ENCODE measurements around the gene CD8B2. TPM values are rescaled to one million over a fixed set of nuclear protein-coding genes. Genes with fewer than 3 reads are reported as not detected.
"Not testable (repeated sequence)": the region's sequence is repeated elsewhere in the genome, so short reads cannot be mapped to it uniquely, and the experiment has no call there.

CD8B2 gene
- total RNA-seq, 2 donors from 2014 or later: not detected

GRCh38 chr2:106470658-106471057 lies 16.5 kb upstream of the CD8B2 start:
- H3K9me3 ChIP-seq (ENCODE audit: control insufficient read depth, low read length); H3K4me3 ChIP-seq (ENCODE audit: low read length); H3K9ac ChIP-seq (ENCODE audit: extremely low read depth, low read length, poor library complexity, severe bottlenecking); H3K36me3 ChIP-seq (ENCODE audit: control insufficient read depth, insufficient read depth, low read length); H3K27ac Mint-ChIP-seq; H3K4me3 Mint-ChIP-seq; DNase-seq; H3K9me3 Mint-ChIP-seq; H3K27ac ChIP-seq (ENCODE audit: low read depth, low read length); H3K27me3 ChIP-seq (ENCODE audit: control insufficient read depth, insufficient read depth, low read length, poor library complexity, severe bottlenecking); H3K27me3 Mint-ChIP-seq (ENCODE audit: insufficient read depth); H3K4me1 Mint-ChIP-seq; H3K36me3 Mint-ChIP-seq (ENCODE audit: low read depth); H3K4me1 ChIP-seq (ENCODE audit: control insufficient read depth, insufficient read depth, low read length): not testable (repeated sequence)
- WGBS, 2 experiments (ENCODE audit: insufficient coverage in 1 of 2, insufficient read length in 1 of 2): 30% methylated on average over 2 of the region's 4 CpGs; no CpG with 5 or more reads in 1 of the 2 experiments
- TF ChIP-seq, protein P1, sequence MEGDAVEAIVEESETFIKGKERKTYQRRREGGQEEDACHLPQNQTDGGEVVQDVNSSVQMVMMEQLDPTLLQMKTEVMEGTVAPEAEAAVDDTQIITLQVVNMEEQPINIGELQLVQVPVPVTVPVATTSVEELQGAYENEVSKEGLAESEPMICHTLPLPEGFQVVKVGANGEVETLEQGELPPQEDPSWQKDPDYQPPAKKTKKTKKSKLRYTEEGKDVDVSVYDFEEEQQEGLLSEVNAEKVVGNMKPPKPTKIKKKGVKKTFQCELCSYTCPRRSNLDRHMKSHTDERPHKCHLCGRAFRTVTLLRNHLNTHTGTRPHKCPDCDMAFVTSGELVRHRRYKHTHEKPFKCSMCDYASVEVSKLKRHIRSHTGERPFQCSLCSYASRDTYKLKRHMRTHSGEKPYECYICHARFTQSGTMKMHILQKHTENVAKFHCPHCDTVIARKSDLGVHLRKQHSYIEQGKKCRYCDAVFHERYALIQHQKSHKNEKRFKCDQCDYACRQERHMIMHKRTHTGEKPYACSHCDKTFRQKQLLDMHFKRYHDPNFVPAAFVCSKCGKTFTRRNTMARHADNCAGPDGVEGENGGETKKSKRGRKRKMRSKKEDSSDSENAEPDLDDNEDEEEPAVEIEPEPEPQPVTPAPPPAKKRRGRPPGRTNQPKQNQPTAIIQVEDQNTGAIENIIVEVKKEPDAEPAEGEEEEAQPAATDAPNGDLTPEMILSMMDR (conservative IDR thresholded peaks at IDR 0.05): peak; percentile 61

DNA sequence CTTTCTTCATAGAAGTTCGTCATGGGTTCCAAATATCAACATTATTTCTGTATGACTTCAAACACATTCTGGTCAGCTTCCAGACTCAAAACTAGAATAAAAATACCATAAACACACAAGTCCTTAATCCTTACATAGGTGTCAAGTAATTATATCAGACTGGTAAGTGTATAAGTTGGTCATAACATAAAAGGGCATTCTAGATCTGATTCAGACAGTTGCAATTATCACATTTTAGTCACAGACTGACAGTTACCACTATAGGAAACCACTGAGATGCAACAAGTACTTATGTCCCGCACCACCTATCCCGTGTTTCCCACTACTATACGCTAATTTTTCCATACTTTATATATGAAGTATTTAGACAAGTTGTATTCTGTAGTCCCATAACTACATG lies 9.5 kb upstream of the CD8B2 start:
- H3K4me1 Mint-ChIP-seq: not testable (repeated sequence)

GRCh38 chr2:106479563-106479962 lies 7.6 kb upstream of the CD8B2 start:
- H3K27me3 Mint-ChIP-seq (ENCODE audit: insufficient read depth); H3K9ac ChIP-seq (ENCODE audit: extremely low read depth, low read length, poor library complexity, severe bottlenecking); H3K27me3 ChIP-seq (ENCODE audit: control insufficient read depth, insufficient read depth, low read length, poor library complexity, severe bottlenecking); H3K9me3 Mint-ChIP-seq; H3K9me3 ChIP-seq (ENCODE audit: control insufficient read depth, low read length); H3K27ac Mint-ChIP-seq; H3K4me1 ChIP-seq (ENCODE audit: control insufficient read depth, insufficient read depth, low read length); H3K36me3 ChIP-seq (ENCODE audit: control insufficient read depth, insufficient read depth, low read length); H3K36me3 Mint-ChIP-seq (ENCODE audit: low read depth); H3K4me1 Mint-ChIP-seq; H3K4me3 Mint-ChIP-seq; H3K27ac ChIP-seq (ENCODE audit: low read depth, low read length); DNase-seq; H3K4me3 ChIP-seq (ENCODE audit: low read length): not testable (repeated sequence)
- WGBS, 2 experiments (ENCODE audit: insufficient coverage in 1 of 2, insufficient read length in 1 of 2): no CpG with 5 or more reads among the region's 1 CpG

More for the DNA sequence above, 9.5 kb upstream of the CD8B2 start:
- H3K27ac Mint-ChIP-seq; H3K27me3 ChIP-seq (ENCODE audit: control insufficient read depth, insufficient read depth, low read length, poor library complexity, severe bottlenecking); H3K36me3 ChIP-seq (ENCODE audit: control insufficient read depth, insufficient read depth, low read length); DNase-seq; H3K9me3 Mint-ChIP-seq; H3K27ac ChIP-seq (ENCODE audit: low read depth, low read length); H3K36me3 Mint-ChIP-seq (ENCODE audit: low read depth); H3K9ac ChIP-seq (ENCODE audit: extremely low read depth, low read length, poor library complexity, severe bottlenecking); H3K4me3 ChIP-seq (ENCODE audit: low read length); H3K27me3 Mint-ChIP-seq (ENCODE audit: insufficient read depth); H3K4me3 Mint-ChIP-seq; H3K4me1 ChIP-seq (ENCODE audit: control insufficient read depth, insufficient read depth, low read length); H3K9me3 ChIP-seq (ENCODE audit: control insufficient read depth, low read length): not testable (repeated sequence)
- 100% methylated on average over 1 of the region's 4 CpGs; no CpG with 5 or more reads in 1 of the 2 experiments for WGBS, 2 experiments (ENCODE audit: insufficient coverage in 1 of 2, insufficient read length in 1 of 2)

GRCh38 chr2:106487386-106488191 lies 425 bp downstream of the CD8B2 start:
- H3K4me3 ChIP-seq (ENCODE audit: low read length); H3K4me1 ChIP-seq (ENCODE audit: control insufficient read depth, insufficient read depth, low read length); H3K9me3 Mint-ChIP-seq; H3K36me3 Mint-ChIP-seq (ENCODE audit: low read depth); H3K9ac ChIP-seq (ENCODE audit: extremely low read depth, low read length, poor library complexity, severe bottlenecking); H3K9me3 ChIP-seq (ENCODE audit: control insufficient read depth, low read length); H3K27ac ChIP-seq (ENCODE audit: low read depth, low read length); H3K4me1 Mint-ChIP-seq; H3K27ac Mint-ChIP-seq; H3K36me3 ChIP-seq (ENCODE audit: control insufficient read depth, insufficient read depth, low read length): not testable (repeated sequence)
- H3K27me3 Mint-ChIP-seq (ENCODE audit: insufficient read depth): peaks cover 31% of the 10 kb centered on the region
- H3K27me3 ChIP-seq (ENCODE audit: control insufficient read depth, insufficient read depth, low read length, poor library complexity, severe bottlenecking): peaks cover 18% of the 10 kb centered on the region
- peak; percentile 84 for DNase-seq
- peak overlapping the region; percentile 19 for H3K4me3 Mint-ChIP-seq
- WGBS, 2 experiments (ENCODE audit: insufficient coverage in 1 of 2, insufficient read length in 1 of 2): 36% methylated on average over 44 of the region's 44 CpGs; no CpG with 5 or more reads in 1 of the 2 experiments

GRCh38 chr2:106489701-106490100 lies 2.5 kb downstream of the CD8B2 start:
- not testable (repeated sequence) for H3K9me3 Mint-ChIP-seq; H3K4me3 Mint-ChIP-seq; H3K27ac Mint-ChIP-seq; H3K9ac ChIP-seq (ENCODE audit: extremely low read depth, low read length, poor library complexity, severe bottlenecking); H3K4me1 ChIP-seq (ENCODE audit: control insufficient read depth, insufficient read depth, low read length); H3K4me1 Mint-ChIP-seq; H3K27ac ChIP-seq (ENCODE audit: low read depth, low read length); DNase-seq; H3K9me3 ChIP-seq (ENCODE audit: control insufficient read depth, low read length); H3K36me3 Mint-ChIP-seq (ENCODE audit: low read depth); H3K36me3 ChIP-seq (ENCODE audit: control insufficient read depth, insufficient read depth, low read length); H3K4me3 ChIP-seq (ENCODE audit: low read length)
- peaks cover 34% of the 10 kb centered on the region for H3K27me3 Mint-ChIP-seq (ENCODE audit: insufficient read depth)
- peaks cover 18% of the 10 kb centered on the region for H3K27me3 ChIP-seq (ENCODE audit: control insufficient read depth, insufficient read depth, low read length, poor library complexity, severe bottlenecking)
- WGBS, 2 experiments (ENCODE audit: insufficient coverage in 1 of 2, insufficient read length in 1 of 2): 77% methylated on average over 6 of the region's 6 CpGs; no CpG with 5 or more reads in 1 of the 2 experiments

GRCh38 chr2:106492399-106492798 lies 5.2 kb downstream of the CD8B2 start:
- H3K27ac ChIP-seq (ENCODE audit: low read depth, low read length); H3K4me3 ChIP-seq (ENCODE audit: low read length); H3K4me1 ChIP-seq (ENCODE audit: control insufficient read depth, insufficient read depth, low read length); H3K9ac ChIP-seq (ENCODE audit: extremely low read depth, low read length, poor library complexity, severe bottlenecking); H3K9me3 Mint-ChIP-seq; H3K36me3 ChIP-seq (ENCODE audit: control insufficient read depth, insufficient read depth, low read length); H3K27me3 ChIP-seq (ENCODE audit: control insufficient read depth, insufficient read depth, low read length, poor library complexity, severe bottlenecking); DNase-seq; H3K27ac Mint-ChIP-seq; H3K9me3 ChIP-seq (ENCODE audit: control insufficient read depth, low read length); H3K4me1 Mint-ChIP-seq; H3K4me3 Mint-ChIP-seq; H3K36me3 Mint-ChIP-seq (ENCODE audit: low read depth): not testable (repeated sequence)
- peaks cover 24% of the 10 kb centered on the region for H3K27me3 Mint-ChIP-seq (ENCODE audit: insufficient read depth)
- 80 to 81% methylated on average over 1 to 3 of the region's 6 CpGs for WGBS, 2 experiments (ENCODE audit: insufficient coverage in 1 of 2, insufficient read length in 1 of 2)
